Neuronal stem cell (in vitro differentiated cells): ENCODE results near the gene RPLP2. TPM values are rescaled to one million over a fixed set of nuclear protein-coding genes. Genes with fewer than 3 reads are reported as not detected.
A peak's percentile ranks its signal among the peaks of the same experiment; 100 is the strongest.

ENCODE experiments used
- DNase-seq: peaks from one replicate; pipeline ENCODE4 v3.0.0-alpha.2; 2013; ENCODE audit warnings: low spot score
- H2AFZ ChIP-seq: one replicate; pipeline ENCODE4 v1.6.1; 2013; ENCODE audit warnings: mild to moderate bottlenecking, low read length, inconsistent platforms
- H2AK5ac ChIP-seq: 2 replicates; pipeline ENCODE4 v1.6.1; 2013; ENCODE audit warnings: low read depth, mild to moderate bottlenecking, inconsistent platforms, low read length, moderate library complexity, mixed read lengths
- H2BK120ac ChIP-seq: 2 replicates; pipeline ENCODE4 v1.6.1; 2013; ENCODE audit warnings: low read depth, mild to moderate bottlenecking, inconsistent platforms, low read length, moderate library complexity, mixed read lengths
- H2BK12ac ChIP-seq: one replicate; pipeline ENCODE4 v1.6.1; 2013; ENCODE audit warnings: low read length, inconsistent platforms
- H2BK15ac ChIP-seq: 2 replicates; pipeline ENCODE4 v1.6.1; 2013; ENCODE audit warnings: mild to moderate bottlenecking, low read length, inconsistent platforms, mixed read lengths
- H2BK5ac ChIP-seq: one replicate; pipeline ENCODE4 v1.6.1; 2013; ENCODE audit warnings: inconsistent platforms, mild to moderate bottlenecking, low read length, moderate library complexity
- H3K14ac ChIP-seq: one replicate; pipeline ENCODE4 v1.6.1; 2013; ENCODE audit warnings: low read length, inconsistent platforms
- H3K18ac ChIP-seq: 2 replicates; pipeline ENCODE4 v1.6.1; 2013; ENCODE audit warnings: low read length, inconsistent platforms
- H3K23ac ChIP-seq: 2 replicates; pipeline ENCODE4 v1.6.1; 2013; ENCODE audit warnings: low read depth, mild to moderate bottlenecking, mixed read lengths, low read length, inconsistent platforms; ENCODE audit not compliant: poor library complexity
- H3K27ac ChIP-seq: replicated peaks from 3 replicates; pipeline ENCODE4 v1.5.1; 2013; ENCODE audit warnings: low read length, inconsistent platforms
- H3K27me3 ChIP-seq, 3 experiments: 2 replicates each; pipeline ENCODE4 v1.6.1; 2013; ENCODE audit warnings: low read length in 3 of 3, mild to moderate bottlenecking in 2 of 3, inconsistent platforms in 1 of 3, low read depth in 1 of 3, mixed read lengths in 1 of 3, moderate library complexity in 1 of 3; ENCODE audit not compliant: control insufficient read depth in 3 of 3, insufficient read depth in 3 of 3
- H3K36me3 ChIP-seq, 2 donors: replicated peaks in 1 of 2; 2 replicates each; pipeline ENCODE4 v1.6.1; 2013; ENCODE audit warnings: low read length in 2 of 2; ENCODE audit not compliant: control insufficient read depth in 2 of 2, insufficient read depth in 2 of 2
- H3K4ac ChIP-seq: 2 replicates; pipeline ENCODE4 v1.6.1; 2013; ENCODE audit warnings: inconsistent platforms, mild to moderate bottlenecking, low read length, moderate library complexity
- H3K4me1 ChIP-seq, 2 donors: 1 replicate in 1 of 2; 2 replicates in 1 of 2; pipeline ENCODE4 v1.6.1; 2013; ENCODE audit warnings: low read length in 2 of 2, low read depth in 1 of 2; ENCODE audit not compliant: control insufficient read depth in 2 of 2, insufficient read depth in 1 of 2
- H3K4me2 ChIP-seq: one replicate; pipeline ENCODE4 v1.6.1; 2013; ENCODE audit warnings: mild to moderate bottlenecking, low read length, inconsistent platforms; ENCODE audit not compliant: insufficient read depth, poor library complexity, severe bottlenecking
- H3K4me3 ChIP-seq, 2 donors: 2 replicates each; pipeline ENCODE4 v1.5.1; 2013; ENCODE audit warnings: low read length in 2 of 2, mild to moderate bottlenecking in 2 of 2, inconsistent platforms in 1 of 2, moderate library complexity in 1 of 2
- H3K79me1 ChIP-seq: one replicate; pipeline ENCODE4 v1.6.1; 2013; ENCODE audit warnings: low read depth, mild to moderate bottlenecking, inconsistent platforms, low read length, moderate library complexity
- H3K9ac ChIP-seq: one replicate; pipeline ENCODE4 v1.6.1; 2013; ENCODE audit warnings: mild to moderate bottlenecking, low read depth, low read length, inconsistent platforms; ENCODE audit not compliant: poor library complexity
- H3K9me3 ChIP-seq, 2 donors: replicated peaks in 1 of 2; 2 replicates each; pipeline versions ENCODE3 to v1.6.1; 2013; ENCODE audit warnings: low read length in 2 of 2, mild to moderate bottlenecking in 2 of 2, inconsistent platforms in 1 of 2, low read depth in 1 of 2, mixed read lengths in 1 of 2, moderate library complexity in 1 of 2; ENCODE audit not compliant: control insufficient read depth in 2 of 2, insufficient read depth in 1 of 2
- H4K8ac ChIP-seq: one replicate; pipeline ENCODE4 v1.6.1; 2013; ENCODE audit warnings: low read depth, mild to moderate bottlenecking, inconsistent platforms, low read length, moderate library complexity
- H4K91ac ChIP-seq: one replicate; pipeline ENCODE4 v1.6.1; 2013; ENCODE audit warnings: low read length, low read depth, mild to moderate bottlenecking, inconsistent platforms; ENCODE audit not compliant: poor library complexity
- WGBS, 2 donors: extraction: QIAGEN DNeasy Blood & Tissue Kit; methylation state at CpG; one replicate each; pipeline ENCODE4 v1.1.7; 2013; ENCODE audit warnings: missing lambda C conversion rate in 2 of 2, mixed read lengths in 1 of 2; ENCODE audit not compliant: insufficient read length in 2 of 2, insufficient replicate concordance in 1 of 2; ENCODE audit errors: extremely low coverage in 2 of 2; 5-methylcytosine and 5-hydroxymethylcytosine counted together
- small RNA-seq: library from polyadenylated mRNA; stranded (forward); fragments of <200 nt; extraction: miRNeasy Mini kit (QIAGEN cat#:217004); gene quantifications from one replicate; pipeline ENCODE3, GENCODE V24; 2013; ENCODE audit not compliant: insufficient read depth

Gene RPLP2

GRCh38 chr11:862081-862661, 52.4 kb downstream of the RPLP2 start:
- no peak overlapping the region for H4K91ac ChIP-seq
- peaks cover 12% of the 10 kb centered on the region for H3K79me1 ChIP-seq
- peak overlapping the region; percentile 85 for H3K18ac ChIP-seq
- no peak overlapping the region for H2BK12ac ChIP-seq
- H4K8ac ChIP-seq, result no peak overlapping the region
- peaks cover 0 to 33% of the 10 kb centered on the region in 2 donors for H3K36me3 ChIP-seq
- peaks cover 7 to 15% of the 10 kb centered on the region in 2 donors for H3K4me1 ChIP-seq
- H3K9ac ChIP-seq, result peak overlapping the region; percentile 38
- no peak overlapping the region for H3K4ac ChIP-seq
- H2AK5ac ChIP-seq, result peak overlapping the region; percentile 81
- H2AFZ ChIP-seq, result no peak overlapping the region
- peak overlapping the region; percentile 67 for H3K23ac ChIP-seq
- no peaks in the 10 kb centered on the region for H3K27me3 ChIP-seq
- no peak overlapping the region for H3K4me2 ChIP-seq
- no peaks in the 10 kb centered on the region for H3K9me3 ChIP-seq
- H2BK120ac ChIP-seq, result no peak overlapping the region
- H3K27ac ChIP-seq, result no peak overlapping the region
- peak overlapping the region; percentile 90 for H3K14ac ChIP-seq
- no peak overlapping the region for H2BK5ac ChIP-seq
- H2BK15ac ChIP-seq, result peak overlapping the region; percentile 6
- peak overlapping the region in 1 of 2 donors; percentile 38 for H3K4me3 ChIP-seq
- no peak for DNase-seq
- no CpG with 5 or more reads among the region's 20 CpGs for WGBS, 2 donors

Small RNAs within 50 kb of the gene (small RNA-seq; reads per million reads assigned to genes)
- not detected for gene SNORA52
